Endothelial cell of umbilical vein (primary cell): ENCODE results near the gene GRAMD1A. TPM values are rescaled to one million over a fixed set of nuclear protein-coding genes. Genes with fewer than 3 reads are reported as not detected.

ENCODE experiments used
- BruUV-seq: library from RNA; stranded (reverse); fragments of 400-500 nt; replicated peaks from 2 replicates; lab custom pipeline; 2021; lab: Mats Ljungman, UMichigan
- CTCF ChIA-PET: fragments of 300-600, 350-600 bp; sonication (Branson Sonifier 250); formaldehyde crosslinking; loops from one replicate; lab custom pipeline; 2021; ENCODE audit warnings: antibody characterized with exemption, inconsistent platforms; lab: Charles Lee
- POLR2A ChIA-PET: fragments of 300-600, 350-600 bp; sonication (Branson Sonifier 250); formaldehyde crosslinking; loops from one replicate; lab custom pipeline; 2021; ENCODE audit warnings: antibody characterized with exemption, inconsistent platforms; lab: Charles Lee
- DNase-seq: peaks from one replicate; pipeline ENCODE4 v3.0.0-alpha.2; 2011; ENCODE audit warnings: low read depth, low spot score
- FAIRE-seq: peaks from 2 replicates; lab custom pipeline; 2011; peaks lifted over from hg19 to GRCh38; lab: Jason Lieb, UNC
- H2AFZ ChIP-seq: 2 replicates; pipeline ENCODE4 v1.6.0; 2012; ENCODE audit warnings: low read depth, low read length, control low read depth, inconsistent platforms
- H3K27ac ChIP-seq: 2 replicates; pipeline ENCODE4 v1.5.1; 2011; ENCODE audit warnings: low read depth, mild to moderate bottlenecking, control low read depth, low read length, moderate library complexity; ENCODE audit not compliant: insufficient read depth
- H3K27me3 ChIP-seq, 2 experiments: 2 replicates each; pipeline versions ENCODE4 v1.6.0 to v1.6.1; 2011; ENCODE audit warnings: low read length in 2 of 2, mixed read lengths in 1 of 2; ENCODE audit not compliant: control insufficient read depth in 2 of 2, insufficient read depth in 2 of 2
- H3K36me3 ChIP-seq, 2 experiments: 2 replicates in 1 of 2; 3 replicates in 1 of 2; pipeline ENCODE4 v1.5.1; 2011; ENCODE audit warnings: low read length in 2 of 2, mild to moderate bottlenecking in 1 of 2, moderate library complexity in 1 of 2; ENCODE audit not compliant: control insufficient read depth in 2 of 2, insufficient read depth in 2 of 2; ENCODE audit errors: extremely low read depth in 1 of 2
- H3K4me1 ChIP-seq: 3 replicates; pipeline ENCODE4 v1.5.1; 2011; ENCODE audit warnings: mild to moderate bottlenecking, low read length; ENCODE audit not compliant: control insufficient read depth, insufficient read depth; ENCODE audit errors: extremely low read depth
- H3K4me2 ChIP-seq: 2 replicates; pipeline ENCODE4 v1.6.1; 2011; ENCODE audit warnings: low read length, control low read depth, mixed read lengths; ENCODE audit not compliant: insufficient read depth
- H3K4me3 ChIP-seq, 3 experiments: fragments of 200-600 bp in 1 of 3; sonication (generic), shearing (Covaris generic) in 1 of 3; replicated peaks in 1 of 3; 2 replicates each; pipeline ENCODE4 v1.5.1; 2011 to 2016; ENCODE audit warnings: control low read depth in 3 of 3, low read length in 3 of 3, mild to moderate bottlenecking in 2 of 3, inconsistent platforms in 1 of 3, low read depth in 1 of 3, moderate library complexity in 1 of 3; ENCODE audit not compliant: insufficient read depth in 1 of 3
- H3K79me2 ChIP-seq: 2 replicates; pipeline ENCODE4 v1.6.0; 2012; ENCODE audit warnings: low read length, inconsistent platforms; ENCODE audit not compliant: control insufficient read depth, insufficient read depth
- H3K9ac ChIP-seq: replicated peaks from 2 replicates; pipeline ENCODE3; 2011; ENCODE audit warnings: low read length, control low read depth; ENCODE audit not compliant: insufficient read depth; ENCODE audit errors: extremely low read depth
- H3K9me1 ChIP-seq: replicated peaks from 3 replicates; pipeline ENCODE4 v1.6.0; 2011; ENCODE audit warnings: mild to moderate bottlenecking, low read length; ENCODE audit not compliant: control insufficient read depth, insufficient read depth; ENCODE audit errors: extremely low read depth
- H3K9me3 ChIP-seq: replicated peaks from 2 replicates; pipeline ENCODE4 v1.5.1; 2012; ENCODE audit warnings: low read length, inconsistent platforms; ENCODE audit not compliant: control insufficient read depth, insufficient read depth
- H4K20me1 ChIP-seq: replicated peaks from 2 replicates; pipeline ENCODE3; 2011; ENCODE audit warnings: mild to moderate bottlenecking, low read length; ENCODE audit not compliant: control insufficient read depth, insufficient read depth; ENCODE audit errors: extremely low read depth
- EZH2 ChIP-seq: IDR thresholded peaks from 2 replicates; pipeline ENCODE4 v1.6.1; 2012; ENCODE audit warnings: borderline replicate concordance, low read depth, mild to moderate bottlenecking, moderate library complexity, low read length, inconsistent platforms; ENCODE audit not compliant: severe bottlenecking
- FOS ChIP-seq: IDR thresholded peaks from 2 replicates; pipeline ENCODE4 v1.6.1; 2011; ENCODE audit warnings: mild to moderate bottlenecking, low read length, moderate library complexity, borderline replicate concordance; ENCODE audit not compliant: insufficient read depth
- GATA2 ChIP-seq: IDR thresholded peaks from 2 replicates; pipeline ENCODE4 v1.7.0; 2011; ENCODE audit warnings: low read depth, mild to moderate bottlenecking, moderate library complexity, mixed read lengths, low read length; ENCODE audit not compliant: insufficient read length, insufficient read depth
- JUN ChIP-seq: IDR thresholded peaks from 2 replicates; pipeline ENCODE4 v1.6.1; 2011; ENCODE audit warnings: borderline replicate concordance, low read depth; ENCODE audit not compliant: insufficient read length, insufficient read depth
- MYC ChIP-seq: IDR thresholded peaks from one replicate; pipeline ENCODE4 v1.6.1; 2011; ENCODE audit warnings: mild to moderate bottlenecking, low read depth, low read length
- POLR2A ChIP-seq: IDR thresholded peaks from 2 replicates; pipeline ENCODE4 v1.6.1; 2012; ENCODE audit warnings: low read depth, mild to moderate bottlenecking, control low read depth, low read length
- POLR2AphosphoS5 ChIP-seq: IDR thresholded peaks from 2 replicates; pipeline ENCODE4 v1.6.1; 2012; ENCODE audit warnings: low read depth, mild to moderate bottlenecking, control low read depth, low read length, moderate library complexity; ENCODE audit not compliant: insufficient read depth
- dilution Hi-C: fragments of 300-500 bp; cut with MboI; formaldehyde crosslinking; loops from one replicate; pipeline ENCODE4 v1.15.0; 2019; ENCODE audit warnings: low sequenced_read_pairs; ENCODE audit not compliant: extremely low pct_ligation_motif_present
- intact Hi-C: fragments of 100-400 bp; cut with micrococcal nuclease; formaldehyde crosslinking; loops from one replicate; pipeline ENCODE4 v1.10.0; 2022
- polyA plus RNA-seq, 4 experiments: library from polyadenylated mRNA; depleted of rRNA in 3 of 4; stranded (reverse) in 3 of 4; unstranded in 1 of 4; fragments of >200 nt; gene quantifications; 2 replicates each; pipeline versions ENCODE4 v1.2.1 to v1.2.3, GENCODE V29; 2011 to 2012; ENCODE audit warnings: missing spikeins in 1 of 4
- total RNA-seq: library from RNA; stranded (reverse); gene quantifications from 2 replicates; pipeline ENCODE4 v1.2.3, GENCODE V29; 2021
- TF ChIP-seq, protein P1 (sequence below), 2 donors: IDR thresholded peaks; 1 replicate in 1 of 2; 2 replicates in 1 of 2; pipeline ENCODE4 v1.5.1; 2011; ENCODE audit warnings: low read length in 2 of 2, mild to moderate bottlenecking in 2 of 2, moderate library complexity in 2 of 2, control low read depth in 1 of 2, inconsistent platforms in 1 of 2, low read depth in 1 of 2; ENCODE audit not compliant: insufficient read depth in 1 of 2; ENCODE audit errors: extremely low read depth in 1 of 2
- TF ChIP-seq, protein P2 (sequence below): IDR thresholded peaks from 2 replicates; pipeline ENCODE4 v1.6.1; 2011; ENCODE audit not compliant: insufficient read depth, insufficient read length

Gene GRAMD1A
- total and polyA plus RNA-seq, 2 donors (not counting 3 experiments of a cell fraction or from before 2014, with no cell fraction given): 127 to 130 TPM

DNA sequence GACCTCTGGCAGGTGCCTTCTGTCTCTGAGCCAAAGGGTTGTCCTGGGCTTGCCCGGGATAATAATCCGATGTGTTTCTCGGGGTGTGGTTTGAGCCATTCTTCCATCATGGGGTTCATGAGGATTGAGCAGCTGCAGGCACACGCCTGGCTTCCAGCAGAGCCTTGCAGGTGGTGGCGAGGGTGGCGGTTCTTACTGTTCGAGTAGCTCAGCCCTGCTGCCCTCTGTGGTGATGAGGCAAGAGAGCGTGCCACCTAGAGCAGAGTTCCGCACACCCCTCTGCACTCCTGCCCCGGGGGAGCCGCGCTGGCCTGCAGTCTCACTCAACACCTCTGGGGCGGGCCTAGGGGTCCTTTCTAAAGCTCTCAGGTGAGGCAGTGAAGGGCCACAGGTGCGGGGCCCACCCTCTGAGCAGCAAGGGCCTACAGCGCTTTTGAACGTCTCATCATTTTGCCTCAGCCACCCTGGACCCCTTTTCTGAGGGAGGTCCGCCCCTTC, 33.9 kb downstream of the GRAMD1A start:
- no peak overlapping the region for H3K9ac ChIP-seq
- BruUV-seq: no TSS peak
- peaks cover 0 to 2% of the 10 kb centered on the region in 2 experiments for H3K36me3 ChIP-seq
- H3K27me3 ChIP-seq: no peaks in the 10 kb centered on the region
- ChIA-PET POLR2A (no interaction called here), CTCF (no interaction called here)
- peaks cover 17% of the 10 kb centered on the region for H3K4me1 ChIP-seq
- FAIRE-seq: no peak
- H3K4me2 ChIP-seq: no peak overlapping the region
- no peaks in the 10 kb centered on the region for H4K20me1 ChIP-seq
- no peak for TF ChIP-seq POLR2AphosphoS5
- TF ChIP-seq, protein P1, sequence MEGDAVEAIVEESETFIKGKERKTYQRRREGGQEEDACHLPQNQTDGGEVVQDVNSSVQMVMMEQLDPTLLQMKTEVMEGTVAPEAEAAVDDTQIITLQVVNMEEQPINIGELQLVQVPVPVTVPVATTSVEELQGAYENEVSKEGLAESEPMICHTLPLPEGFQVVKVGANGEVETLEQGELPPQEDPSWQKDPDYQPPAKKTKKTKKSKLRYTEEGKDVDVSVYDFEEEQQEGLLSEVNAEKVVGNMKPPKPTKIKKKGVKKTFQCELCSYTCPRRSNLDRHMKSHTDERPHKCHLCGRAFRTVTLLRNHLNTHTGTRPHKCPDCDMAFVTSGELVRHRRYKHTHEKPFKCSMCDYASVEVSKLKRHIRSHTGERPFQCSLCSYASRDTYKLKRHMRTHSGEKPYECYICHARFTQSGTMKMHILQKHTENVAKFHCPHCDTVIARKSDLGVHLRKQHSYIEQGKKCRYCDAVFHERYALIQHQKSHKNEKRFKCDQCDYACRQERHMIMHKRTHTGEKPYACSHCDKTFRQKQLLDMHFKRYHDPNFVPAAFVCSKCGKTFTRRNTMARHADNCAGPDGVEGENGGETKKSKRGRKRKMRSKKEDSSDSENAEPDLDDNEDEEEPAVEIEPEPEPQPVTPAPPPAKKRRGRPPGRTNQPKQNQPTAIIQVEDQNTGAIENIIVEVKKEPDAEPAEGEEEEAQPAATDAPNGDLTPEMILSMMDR (IDR thresholded peaks at IDR 0.05; ENCODE audit: extremely low read depth in 1 of 2, insufficient read depth in 1 of 2, low read depth in 1 of 2, low read length in 2 of 2): no peak
- TF ChIP-seq GATA2: no peak
- TF ChIP-seq MYC: no peak
- no peak for TF ChIP-seq EZH2
- no peak for TF ChIP-seq JUN
- TF ChIP-seq, protein P2, sequence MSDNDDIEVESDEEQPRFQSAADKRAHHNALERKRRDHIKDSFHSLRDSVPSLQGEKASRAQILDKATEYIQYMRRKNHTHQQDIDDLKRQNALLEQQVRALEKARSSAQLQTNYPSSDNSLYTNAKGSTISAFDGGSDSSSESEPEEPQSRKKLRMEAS: no peak
- no peak for TF ChIP-seq FOS
- no peak for TF ChIP-seq POLR2A
- dilution Hi-C loops (no loop called here), intact Hi-C loops (loop anchor here (5.0 to 10.0 kb wide), 2 partner anchors 62 to 231 kb away; partner anchors contain the start of gene USF2)
- DNase-seq: no peak
- H3K27ac ChIP-seq: no peak overlapping the region
- H3K9me1 ChIP-seq: no peaks in the 10 kb centered on the region
- no peak overlapping the region for H3K4me3 ChIP-seq
- no peak overlapping the region for H2AFZ ChIP-seq
- no peaks in the 10 kb centered on the region for H3K9me3 ChIP-seq
- no peaks in the 10 kb centered on the region for H3K79me2 ChIP-seq
